Measurements from ENCODE around the gene GSTCD. TPM values are rescaled to one million over a fixed set of nuclear protein-coding genes. Genes with fewer than 3 reads are reported as not detected.

GSTCD gene
- total RNA-seq, 1 donor from 2014 or later: 9.1 TPM

GRCh38 chr4:105707782-105708180 lies 803 bp upstream of the GSTCD start:
- H3K4me1 ChIP-seq: peaks cover 18% of the 10 kb centered on the region
- TF ChIP-seq POLR2A (IDR thresholded peaks at IDR 0.05) (no peak), POLR2AphosphoS5 (IDR thresholded peaks at IDR 0.05; ENCODE audit: insufficient read depth in 1 of 2, low read depth in 1 of 2) (no peak)
- TF ChIP-seq, protein P1, sequence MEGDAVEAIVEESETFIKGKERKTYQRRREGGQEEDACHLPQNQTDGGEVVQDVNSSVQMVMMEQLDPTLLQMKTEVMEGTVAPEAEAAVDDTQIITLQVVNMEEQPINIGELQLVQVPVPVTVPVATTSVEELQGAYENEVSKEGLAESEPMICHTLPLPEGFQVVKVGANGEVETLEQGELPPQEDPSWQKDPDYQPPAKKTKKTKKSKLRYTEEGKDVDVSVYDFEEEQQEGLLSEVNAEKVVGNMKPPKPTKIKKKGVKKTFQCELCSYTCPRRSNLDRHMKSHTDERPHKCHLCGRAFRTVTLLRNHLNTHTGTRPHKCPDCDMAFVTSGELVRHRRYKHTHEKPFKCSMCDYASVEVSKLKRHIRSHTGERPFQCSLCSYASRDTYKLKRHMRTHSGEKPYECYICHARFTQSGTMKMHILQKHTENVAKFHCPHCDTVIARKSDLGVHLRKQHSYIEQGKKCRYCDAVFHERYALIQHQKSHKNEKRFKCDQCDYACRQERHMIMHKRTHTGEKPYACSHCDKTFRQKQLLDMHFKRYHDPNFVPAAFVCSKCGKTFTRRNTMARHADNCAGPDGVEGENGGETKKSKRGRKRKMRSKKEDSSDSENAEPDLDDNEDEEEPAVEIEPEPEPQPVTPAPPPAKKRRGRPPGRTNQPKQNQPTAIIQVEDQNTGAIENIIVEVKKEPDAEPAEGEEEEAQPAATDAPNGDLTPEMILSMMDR (IDR thresholded peaks at IDR 0.05): no peak
- no peaks in the 10 kb centered on the region for H3K9me3 ChIP-seq
- peak overlapping the region; percentile 92 to 93 for H3K4me3 ChIP-seq
- no peak for DNase-seq (ENCODE audit: extremely low spot score in 2 of 2)
- H3K27ac ChIP-seq: peak overlapping the region; percentile 79
- no peaks in the 10 kb centered on the region for H3K36me3 ChIP-seq
- no peaks in the 10 kb centered on the region for H3K27me3 ChIP-seq
- intact Hi-C loops (cut with DNase I): no loop called here

DNA sequence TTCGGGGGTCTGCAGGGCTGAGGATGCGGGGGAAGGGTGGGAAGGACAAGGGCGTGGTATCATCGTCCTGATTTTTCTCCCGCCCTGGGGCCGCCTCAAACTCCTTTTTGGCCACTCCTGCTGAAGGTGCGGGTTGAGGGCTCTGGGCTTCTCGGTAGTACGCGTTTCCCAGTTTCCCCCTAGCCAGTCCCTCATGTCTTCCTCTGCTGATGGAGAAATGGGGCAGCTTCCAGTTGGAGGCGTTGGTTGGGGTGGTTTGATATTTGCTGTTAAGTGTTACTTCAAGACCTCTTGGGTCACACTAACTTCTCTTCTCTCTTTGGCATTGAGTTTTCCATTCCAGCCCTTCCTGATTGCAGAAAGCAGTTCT lies 482 bp downstream of the GSTCD start:
- TF ChIP-seq POLR2AphosphoS5 (IDR thresholded peaks at IDR 0.05; ENCODE audit: insufficient read depth in 1 of 2, low read depth in 1 of 2) (no peak), POLR2A (IDR thresholded peaks at IDR 0.05) (no peak)
- TF ChIP-seq, protein P1 (IDR thresholded peaks at IDR 0.05): no peak
- Histone ChIP-seq H3K36me3 (no peaks in the 10 kb centered on the region), H3K9me3 (no peaks in the 10 kb centered on the region), H3K4me1 (peaks cover 18% of the 10 kb centered on the region), H3K4me3 (peak overlapping the region; percentile 92 to 93), H3K27ac (peak overlapping the region; percentile 79), H3K27me3 (no peaks in the 10 kb centered on the region)
- intact Hi-C loops (cut with DNase I): no loop called here
- DNase-seq (ENCODE audit: extremely low spot score in 2 of 2): no peak

DNA sequence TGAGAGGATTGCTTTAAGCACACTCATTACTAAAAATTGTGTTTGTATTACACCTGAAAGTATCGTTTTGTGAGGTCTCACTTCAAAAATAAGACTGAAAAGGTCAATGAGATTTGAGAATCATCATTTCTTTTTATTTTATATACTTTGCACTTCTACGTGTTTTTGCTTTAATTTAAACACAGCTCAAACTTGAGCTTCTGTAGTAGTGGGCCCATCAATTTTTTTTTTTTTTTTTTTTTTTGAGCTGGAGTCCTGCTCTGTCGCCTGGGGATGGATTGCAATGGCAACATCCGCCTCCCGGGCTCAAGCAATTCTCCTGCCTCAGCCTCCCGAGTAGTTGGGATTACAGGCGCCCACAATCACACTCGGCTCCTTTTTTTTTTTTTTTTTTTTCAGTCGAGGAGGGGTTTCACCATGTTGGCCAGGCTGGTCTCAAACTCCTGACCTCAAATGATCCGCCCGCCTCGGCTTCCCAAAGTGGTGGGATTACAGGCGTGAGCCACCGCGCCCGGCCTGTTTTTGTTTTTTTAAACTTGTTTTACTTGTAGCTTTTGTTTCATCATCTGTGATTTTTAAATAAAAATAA lies 1.5 kb downstream of the GSTCD start:
- peaks cover 18% of the 10 kb centered on the region for H3K4me1 ChIP-seq
- H3K4me3 ChIP-seq: no peak overlapping the region
- H3K36me3 ChIP-seq: no peaks in the 10 kb centered on the region
- TF ChIP-seq, protein P1 (IDR thresholded peaks at IDR 0.05): no peak
- TF ChIP-seq POLR2AphosphoS5 (IDR thresholded peaks at IDR 0.05; ENCODE audit: insufficient read depth in 1 of 2, low read depth in 1 of 2) (no peak), POLR2A (IDR thresholded peaks at IDR 0.05) (no peak)
- no peaks in the 10 kb centered on the region for H3K9me3 ChIP-seq
- H3K27me3 ChIP-seq: no peaks in the 10 kb centered on the region
- DNase-seq (ENCODE audit: extremely low spot score in 2 of 2): no peak
- no peak overlapping the region for H3K27ac ChIP-seq
- intact Hi-C loops (cut with DNase I): no loop called here

GRCh38 chr4:105710678-105711077 lies 2.1 kb downstream of the GSTCD start:
- Histone ChIP-seq H3K27me3 (no peaks in the 10 kb centered on the region), H3K27ac (no peak overlapping the region), H3K36me3 (no peaks in the 10 kb centered on the region), H3K4me3 (no peak overlapping the region), H3K4me1 (peaks cover 18% of the 10 kb centered on the region), H3K9me3 (no peaks in the 10 kb centered on the region)
- TF ChIP-seq POLR2AphosphoS5 (IDR thresholded peaks at IDR 0.05; ENCODE audit: insufficient read depth in 1 of 2, low read depth in 1 of 2): no peak
- TF ChIP-seq, protein P1 (IDR thresholded peaks at IDR 0.05): no peak
- TF ChIP-seq POLR2A (IDR thresholded peaks at IDR 0.05): no peak
- intact Hi-C loops (cut with DNase I): no loop called here
- DNase-seq (ENCODE audit: extremely low spot score in 2 of 2): no peak

DNA sequence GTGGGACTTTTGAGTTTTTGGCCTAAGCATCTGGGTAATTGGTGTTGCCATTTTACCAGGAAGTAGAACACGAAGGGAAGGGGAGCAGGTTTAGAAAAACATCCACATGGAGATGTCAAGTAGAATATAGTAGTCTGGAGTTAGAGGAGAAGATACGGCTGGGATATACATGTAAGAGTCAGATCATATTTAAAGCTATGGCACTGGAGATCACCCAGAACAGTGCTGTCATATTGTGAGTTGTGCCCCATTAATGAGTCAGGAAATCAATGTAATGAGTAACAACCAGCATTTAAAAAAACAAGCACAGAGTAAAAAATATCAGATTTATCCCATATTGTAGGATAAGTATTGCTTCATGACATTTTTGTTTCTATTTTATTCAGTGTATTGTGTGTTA lies 4.2 kb downstream of the GSTCD start:
- Histone ChIP-seq H3K27ac (no peak overlapping the region), H3K9me3 (no peaks in the 10 kb centered on the region), H3K36me3 (no peaks in the 10 kb centered on the region), H3K27me3 (no peaks in the 10 kb centered on the region), H3K4me1 (peaks cover 7% of the 10 kb centered on the region), H3K4me3 (no peak overlapping the region)
- no peak for DNase-seq (ENCODE audit: extremely low spot score in 2 of 2)
- TF ChIP-seq POLR2AphosphoS5 (IDR thresholded peaks at IDR 0.05; ENCODE audit: insufficient read depth in 1 of 2, low read depth in 1 of 2): no peak
- TF ChIP-seq, protein P1 (IDR thresholded peaks at IDR 0.05): no peak
- TF ChIP-seq POLR2A (IDR thresholded peaks at IDR 0.05): no peak
- intact Hi-C loops (cut with DNase I): no loop called here

Measured in vagina (tissue), 2 donors.